Activated CD4-positive, alpha-beta T cell treated with anti-CD3 and anti-CD28 coated beads for 48 hours (primary cell): ENCODE data around the gene CUBN.

Experiments
- DNase-seq: peaks from one replicate; pipeline ENCODE4 v3.0.0-alpha.2; 2020

The CUBN gene

GRCh38 chr10:17129741-17130140, at the start of gene CUBN:
Gene CUBN (minus strand): TSS chr10:17129811. CDS start chr10:17129765, 46 bp downstream.
- no peak for DNase-seq

GRCh38 chr10:17179002-17179401, 49.4 kb upstream of the CUBN start:
- DNase-seq, result no peak

- DNase-seq, result no peak
Observed at GRCh38 chr10:17178006-17178405, 48.4 kb upstream of the CUBN start.

GRCh38 chr10:17177014-17177413, 47.4 kb upstream of the CUBN start:
- no peak for DNase-seq

- no peak for DNase-seq
Observed at GRCh38 chr10:17176091-17176490, 46.5 kb upstream of the CUBN start.

GRCh38 chr10:17175551-17175950, 45.9 kb upstream of the CUBN start:
- DNase-seq, result no peak

- no peak for DNase-seq
Observed at GRCh38 chr10:17174626-17175025, 45.0 kb upstream of the CUBN start.

- no peak for DNase-seq
Observed at GRCh38 chr10:17171141-17171641, 41.6 kb upstream of the CUBN start.

GRCh38 chr10:17169803-17170202, 40.2 kb upstream of the CUBN start:
- DNase-seq, result no peak

- no peak for DNase-seq
Observed at GRCh38 chr10:17166699-17167098, 37.1 kb upstream of the CUBN start.

- DNase-seq, result no peak
Observed at GRCh38 chr10:17162828-17163227, 33.2 kb upstream of the CUBN start.

GRCh38 chr10:17161775-17162174, 32.2 kb upstream of the CUBN start:
- no peak for DNase-seq

- DNase-seq, result no peak
Observed at GRCh38 chr10:17157024-17157423, 27.4 kb upstream of the CUBN start.

GRCh38 chr10:17155826-17156225, 26.2 kb upstream of the CUBN start:
- DNase-seq, result no peak

GRCh38 chr10:17154116-17154515, 24.5 kb upstream of the CUBN start:
- DNase-seq, result no peak

GRCh38 chr10:17153321-17153720, 23.7 kb upstream of the CUBN start:
- DNase-seq, result no peak

- DNase-seq, result no peak
Observed at GRCh38 chr10:17151716-17152115, 22.1 kb upstream of the CUBN start.

- no peak for DNase-seq
Observed at GRCh38 chr10:17147884-17148489, 18.4 kb upstream of the CUBN start.

- no peak for DNase-seq
Observed at GRCh38 chr10:17146892-17147291, 17.3 kb upstream of the CUBN start.

GRCh38 chr10:17145239-17145638, 15.6 kb upstream of the CUBN start:
- no peak for DNase-seq

GRCh38 chr10:17144757-17145156, 15.1 kb upstream of the CUBN start:
- peak; percentile 77 for DNase-seq

GRCh38 chr10:17144032-17144431, 14.4 kb upstream of the CUBN start:
- no peak for DNase-seq

GRCh38 chr10:17143055-17143690, 13.6 kb upstream of the CUBN start:
- no peak for DNase-seq

- no peak for DNase-seq
Observed at GRCh38 chr10:17141504-17142229, 12.1 kb upstream of the CUBN start.
